ENCODE measurements around the gene ADAD2.

Gene ADAD2

DNA sequence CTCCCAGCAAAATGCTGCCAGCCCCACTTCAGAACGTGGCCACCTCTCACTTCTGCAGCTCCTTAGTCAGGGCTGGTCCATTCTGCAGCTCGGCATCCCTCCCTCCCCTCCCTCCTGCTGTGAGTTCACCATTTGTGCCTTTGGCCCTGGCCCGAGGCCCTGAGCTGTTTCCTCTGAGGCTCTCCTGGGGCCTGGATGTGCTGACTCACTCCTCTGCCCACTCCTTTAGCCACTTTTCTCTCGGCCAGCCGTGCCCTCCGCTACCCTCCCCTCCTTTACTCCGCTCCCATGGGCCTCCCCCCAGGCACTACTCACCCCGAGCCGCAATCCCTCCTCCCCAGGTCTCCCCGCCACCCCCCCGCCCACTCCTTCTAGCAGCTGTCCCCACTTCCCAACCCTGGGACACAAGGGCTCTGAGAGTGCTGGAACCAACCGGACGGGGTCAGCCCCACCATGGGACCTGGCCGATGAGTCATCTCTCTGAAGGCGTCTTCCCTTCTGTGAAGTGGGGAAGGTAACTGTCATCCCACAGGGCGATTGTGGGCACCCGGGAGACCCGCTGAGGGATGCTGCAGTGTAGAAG, 37.4 kb downstream of the ADAD2 start:
- Histone ChIP-seq H3K36me3 (ENCODE audit: insufficient read depth, low read length) (no peaks in the 10 kb centered on the region), H3K4me3 (ENCODE audit: low read length) (no peak overlapping the region), H3K4me1 (ENCODE audit: insufficient read depth, low read length) (peaks cover 11% of the 10 kb centered on the region), H2AFZ (ENCODE audit: low read depth, low read length) (no peak overlapping the region), H3K9me3 (ENCODE audit: low read length) (no peaks in the 10 kb centered on the region), H3K27me3 (ENCODE audit: insufficient read depth, low read length) (no peaks in the 10 kb centered on the region)

DNA sequence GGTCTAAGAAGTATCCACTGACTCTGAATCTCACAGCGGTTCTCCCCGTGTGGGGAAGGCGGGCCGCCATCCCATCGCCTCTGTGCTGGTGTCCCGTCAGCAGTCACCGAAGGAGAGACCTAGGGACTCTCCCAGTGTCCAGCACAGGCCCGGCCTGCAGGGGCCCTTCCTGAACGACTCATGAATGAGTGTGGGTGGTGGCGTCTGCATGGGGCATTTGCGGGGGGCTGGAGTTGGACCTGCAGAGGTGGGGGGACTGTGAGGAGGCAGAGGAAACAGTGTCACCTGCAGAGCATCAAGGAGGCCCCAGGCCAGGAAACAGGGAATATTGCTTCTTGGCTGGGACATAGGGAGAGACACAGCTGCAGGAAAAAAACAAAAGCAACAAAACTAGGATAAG, 38.5 kb downstream of the ADAD2 start:
- H3K9me3 ChIP-seq (ENCODE audit: low read length) = no peaks in the 10 kb centered on the region
- no peak overlapping the region for H3K4me3 ChIP-seq (ENCODE audit: low read length)
- no peaks in the 10 kb centered on the region for H3K36me3 ChIP-seq (ENCODE audit: insufficient read depth, low read length)
- no peak overlapping the region for H2AFZ ChIP-seq (ENCODE audit: low read depth, low read length)
- H3K27me3 ChIP-seq (ENCODE audit: insufficient read depth, low read length) = no peaks in the 10 kb centered on the region
- H3K4me1 ChIP-seq (ENCODE audit: insufficient read depth, low read length) = peaks cover 14% of the 10 kb centered on the region

DNA sequence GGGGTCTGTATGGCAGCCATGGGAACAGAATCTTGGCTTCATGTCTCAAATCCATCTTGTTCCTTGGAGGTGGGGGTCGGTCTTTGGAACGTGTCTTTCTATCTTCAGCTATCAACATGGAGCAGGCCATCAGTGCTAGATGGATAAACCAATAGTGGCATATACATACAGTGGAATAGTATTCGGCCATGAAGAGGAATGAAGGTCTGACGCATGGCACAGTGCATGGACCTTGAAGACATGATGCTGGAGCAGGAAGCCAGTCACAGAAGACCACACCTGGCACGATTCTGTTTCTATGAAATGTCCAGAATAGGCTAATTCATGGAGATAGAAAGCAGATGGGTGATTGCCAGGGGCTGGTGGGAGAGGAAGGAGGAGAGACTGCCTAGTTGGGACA, 41.1 kb downstream of the ADAD2 start:
- H3K9me3 ChIP-seq (ENCODE audit: low read length) = no peaks in the 10 kb centered on the region
- H2AFZ ChIP-seq (ENCODE audit: low read depth, low read length) = no peak overlapping the region
- H3K4me1 ChIP-seq (ENCODE audit: insufficient read depth, low read length) = peaks cover 23% of the 10 kb centered on the region
- H3K27me3 ChIP-seq (ENCODE audit: insufficient read depth, low read length) = peaks cover 2% of the 10 kb centered on the region
- H3K36me3 ChIP-seq (ENCODE audit: insufficient read depth, low read length) = no peaks in the 10 kb centered on the region
- no peak overlapping the region for H3K4me3 ChIP-seq (ENCODE audit: low read length)

DNA sequence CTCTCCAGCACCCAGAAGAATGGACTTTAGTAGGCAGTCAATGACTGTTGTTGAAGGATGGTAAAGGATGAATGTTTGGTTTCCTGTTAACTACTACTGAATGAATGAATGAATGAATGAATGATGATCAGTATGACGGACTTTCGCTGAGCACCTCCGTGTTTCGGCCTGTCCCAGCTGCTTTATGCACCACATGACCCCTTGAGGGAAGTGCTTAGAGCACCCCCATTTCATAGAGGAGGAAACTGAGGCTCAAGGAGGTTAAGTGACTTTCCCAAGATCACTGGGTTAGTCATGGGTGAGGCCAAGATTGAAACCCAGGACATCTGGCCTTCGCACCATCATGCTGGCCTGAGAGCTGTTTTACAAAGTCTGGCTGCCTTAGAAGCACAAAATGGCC, 42.0 kb downstream of the ADAD2 start:
- Histone ChIP-seq H3K36me3 (ENCODE audit: insufficient read depth, low read length) (no peaks in the 10 kb centered on the region), H2AFZ (ENCODE audit: low read depth, low read length) (no peak overlapping the region), H3K27me3 (ENCODE audit: insufficient read depth, low read length) (peaks cover 2% of the 10 kb centered on the region), H3K4me3 (ENCODE audit: low read length) (no peak overlapping the region), H3K4me1 (ENCODE audit: insufficient read depth, low read length) (peaks cover 18% of the 10 kb centered on the region), H3K9me3 (ENCODE audit: low read length) (no peaks in the 10 kb centered on the region)

DNA sequence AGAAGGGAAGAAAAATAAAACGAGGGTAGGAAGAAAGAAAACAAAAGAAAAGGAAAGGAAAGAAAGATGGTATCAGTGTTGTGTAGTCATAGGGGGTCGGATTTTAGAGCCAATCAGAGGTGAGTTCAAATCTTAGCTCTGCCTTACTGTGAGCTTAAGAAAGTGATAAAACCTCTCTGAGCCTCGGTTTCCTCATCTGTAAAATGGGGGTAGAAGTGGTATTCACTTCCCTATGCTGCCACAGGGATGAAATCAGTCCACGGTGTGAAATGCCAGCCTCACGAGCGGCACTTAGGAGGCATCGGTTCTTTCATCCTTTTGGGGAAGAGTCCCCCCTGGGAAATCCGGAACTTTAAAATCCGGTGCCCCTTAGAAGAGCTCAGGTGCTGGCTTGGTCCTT, 42.8 kb downstream of the ADAD2 start:
- H3K9me3 ChIP-seq (ENCODE audit: low read length) = no peaks in the 10 kb centered on the region
- no peak overlapping the region for H3K4me3 ChIP-seq (ENCODE audit: low read length)
- H2AFZ ChIP-seq (ENCODE audit: low read depth, low read length) = no peak overlapping the region
- peaks cover 2% of the 10 kb centered on the region for H3K27me3 ChIP-seq (ENCODE audit: insufficient read depth, low read length)
- peaks cover 12% of the 10 kb centered on the region for H3K4me1 ChIP-seq (ENCODE audit: insufficient read depth, low read length)
- H3K36me3 ChIP-seq (ENCODE audit: insufficient read depth, low read length) = no peaks in the 10 kb centered on the region

DNA sequence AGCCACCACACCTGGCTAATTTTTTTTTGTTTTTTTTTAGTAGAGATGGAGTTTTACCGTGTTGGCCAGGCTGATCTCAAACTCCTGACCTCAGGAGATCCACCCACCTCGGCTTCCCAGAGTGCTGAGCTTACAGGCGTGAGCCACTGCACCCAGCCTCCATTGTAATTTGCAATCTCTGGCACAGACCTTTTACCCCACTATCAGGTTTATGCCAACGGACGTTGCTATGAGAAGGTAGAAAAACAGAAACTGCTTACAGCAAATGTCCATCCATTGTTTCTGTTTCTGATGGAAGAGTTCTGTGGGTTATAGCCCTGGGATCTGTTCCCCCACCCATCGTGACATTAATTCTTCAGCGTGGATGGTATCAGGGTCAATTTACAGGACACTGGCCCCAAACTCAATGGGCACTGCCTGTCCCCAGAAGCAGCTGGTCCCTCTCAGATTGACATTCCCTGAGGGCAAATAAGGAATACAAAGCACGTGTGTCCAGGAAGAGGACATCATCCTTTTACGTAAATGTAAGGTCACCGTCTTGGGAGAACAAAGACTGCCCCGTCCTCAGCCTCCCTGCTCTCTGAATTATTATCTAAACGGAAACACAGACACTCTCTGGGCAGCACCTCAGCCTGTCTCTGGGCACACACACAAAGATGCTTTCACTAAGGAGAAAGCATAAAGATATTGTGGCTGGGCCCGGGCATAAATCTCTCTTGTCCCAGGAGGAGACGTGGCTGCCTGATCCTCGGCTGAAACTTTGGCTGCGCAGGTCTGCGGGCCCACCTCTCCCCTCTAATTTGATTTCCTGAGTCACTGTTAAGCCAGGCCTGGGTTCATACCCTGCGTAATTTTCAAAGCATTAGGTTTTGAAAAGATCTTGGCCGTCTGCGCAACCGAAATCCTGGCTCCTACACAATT, 43.6 kb downstream of the ADAD2 start:
- Histone ChIP-seq H3K27me3 (ENCODE audit: insufficient read depth, low read length) (peaks cover 2% of the 10 kb centered on the region), H3K36me3 (ENCODE audit: insufficient read depth, low read length) (no peaks in the 10 kb centered on the region), H3K4me3 (ENCODE audit: low read length) (no peak overlapping the region), H3K9me3 (ENCODE audit: low read length) (no peaks in the 10 kb centered on the region), H3K4me1 (ENCODE audit: insufficient read depth, low read length) (peaks cover 12% of the 10 kb centered on the region), H2AFZ (ENCODE audit: low read depth, low read length) (peak overlapping the region; percentile 11)

DNA sequence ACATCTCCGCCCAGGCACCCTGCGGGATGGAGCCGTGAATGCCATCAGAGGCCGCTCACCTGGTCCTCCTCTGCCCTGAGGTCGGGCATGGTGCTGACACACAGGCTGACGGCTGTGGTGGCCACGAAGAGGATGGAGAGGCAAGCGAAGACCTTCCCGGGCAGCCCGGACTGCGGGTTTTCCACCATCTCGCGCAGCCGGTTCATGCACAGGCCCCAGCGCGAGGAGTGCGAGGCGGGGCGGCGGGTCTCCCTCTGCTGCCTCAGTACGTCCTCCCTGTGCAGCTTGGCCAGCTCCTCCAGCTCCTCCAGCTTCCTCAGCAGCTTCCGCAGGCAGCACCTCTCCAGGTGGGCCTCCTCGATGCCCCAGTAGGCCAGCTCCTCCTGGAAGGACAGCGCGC, 45.7 kb downstream of the ADAD2 start:
- H3K4me1 ChIP-seq (ENCODE audit: insufficient read depth, low read length) = peaks cover 12% of the 10 kb centered on the region
- no peak overlapping the region for H2AFZ ChIP-seq (ENCODE audit: low read depth, low read length)
- no peaks in the 10 kb centered on the region for H3K9me3 ChIP-seq (ENCODE audit: low read length)
- peaks cover 2% of the 10 kb centered on the region for H3K27me3 ChIP-seq (ENCODE audit: insufficient read depth, low read length)
- H3K36me3 ChIP-seq (ENCODE audit: insufficient read depth, low read length) = no peaks in the 10 kb centered on the region
- H3K4me3 ChIP-seq (ENCODE audit: low read length) = no peak overlapping the region

DNA sequence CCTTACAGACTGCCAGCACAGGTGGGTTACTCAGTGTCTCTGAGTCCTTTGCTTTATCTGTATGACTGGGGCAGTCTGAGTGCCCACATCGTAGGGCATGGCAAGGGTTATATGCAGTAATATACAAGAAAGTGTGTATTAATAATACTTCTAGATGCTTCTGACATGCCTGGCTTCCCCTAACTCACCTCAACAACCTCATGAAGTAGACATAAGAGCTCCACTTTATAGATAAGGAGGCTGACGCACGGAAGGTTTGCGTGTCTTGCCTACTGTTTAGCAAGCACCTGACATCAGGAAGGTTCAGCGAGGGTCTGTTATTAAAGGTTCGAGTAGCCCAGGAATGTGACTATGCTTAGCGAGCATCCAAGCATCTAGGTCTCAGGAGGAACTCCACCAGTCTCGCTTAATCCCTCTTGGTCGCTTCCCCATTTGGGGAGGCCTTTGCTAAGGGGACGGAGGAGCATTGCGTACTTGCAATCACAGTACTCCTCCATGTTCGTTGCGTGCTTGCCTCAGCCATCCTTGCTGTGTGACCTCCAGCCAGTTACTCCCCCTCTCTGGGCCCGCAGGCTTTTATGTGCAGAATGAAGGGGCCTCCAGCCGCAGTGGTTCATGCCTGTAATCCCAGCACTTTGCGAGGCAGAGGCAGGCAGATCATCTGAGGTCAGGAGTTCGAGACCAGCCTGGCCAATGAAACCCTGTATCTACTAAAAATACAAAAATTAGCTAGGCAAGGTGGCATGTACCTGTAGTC, 47.2 kb downstream of the ADAD2 start:
- Histone ChIP-seq H3K36me3 (ENCODE audit: insufficient read depth, low read length) (no peaks in the 10 kb centered on the region), H3K4me1 (ENCODE audit: insufficient read depth, low read length) (peaks cover 12% of the 10 kb centered on the region), H3K4me3 (ENCODE audit: low read length) (no peak overlapping the region), H3K27me3 (ENCODE audit: insufficient read depth, low read length) (peaks cover 2% of the 10 kb centered on the region), H3K9me3 (ENCODE audit: low read length) (no peaks in the 10 kb centered on the region), H2AFZ (ENCODE audit: low read depth, low read length) (no peak overlapping the region)

DNA sequence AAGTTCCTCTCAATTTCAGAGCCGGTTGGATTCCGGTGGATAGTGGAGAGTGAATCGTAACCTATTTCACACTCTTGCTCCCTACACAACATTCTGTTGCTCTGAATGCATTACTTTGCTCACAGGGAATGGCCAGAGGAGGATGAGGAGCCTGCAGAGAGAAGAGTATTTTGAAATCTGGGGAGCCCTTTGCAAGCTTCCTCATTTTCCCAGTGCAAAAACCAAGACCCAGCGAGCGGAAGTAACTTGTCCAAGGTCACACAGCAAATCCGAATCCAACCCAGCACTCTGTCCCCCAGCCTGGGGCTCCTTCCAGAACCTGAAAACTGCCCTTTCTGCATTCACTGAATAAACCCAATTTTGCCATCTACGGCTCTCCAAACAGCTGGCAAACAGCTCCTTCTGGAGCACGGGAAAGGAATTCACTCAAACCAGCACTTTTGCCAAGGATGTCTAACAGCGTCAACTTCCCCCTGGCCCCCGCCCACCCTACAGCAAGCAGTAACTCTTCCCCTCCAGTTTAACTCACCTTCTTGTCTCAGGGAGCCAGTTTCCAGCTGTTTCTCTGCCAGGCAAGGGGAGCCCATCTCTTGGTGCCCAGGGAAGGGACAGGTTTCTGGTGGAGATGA, 48.3 kb downstream of the ADAD2 start:
- peaks cover 2% of the 10 kb centered on the region for H3K27me3 ChIP-seq (ENCODE audit: insufficient read depth, low read length)
- peaks cover 3% of the 10 kb centered on the region for H3K9me3 ChIP-seq (ENCODE audit: low read length)
- peaks cover 11% of the 10 kb centered on the region for H3K4me1 ChIP-seq (ENCODE audit: insufficient read depth, low read length)
- H3K36me3 ChIP-seq (ENCODE audit: insufficient read depth, low read length) = no peaks in the 10 kb centered on the region
- no peak overlapping the region for H2AFZ ChIP-seq (ENCODE audit: low read depth, low read length)
- no peak overlapping the region for H3K4me3 ChIP-seq (ENCODE audit: low read length)

DNA sequence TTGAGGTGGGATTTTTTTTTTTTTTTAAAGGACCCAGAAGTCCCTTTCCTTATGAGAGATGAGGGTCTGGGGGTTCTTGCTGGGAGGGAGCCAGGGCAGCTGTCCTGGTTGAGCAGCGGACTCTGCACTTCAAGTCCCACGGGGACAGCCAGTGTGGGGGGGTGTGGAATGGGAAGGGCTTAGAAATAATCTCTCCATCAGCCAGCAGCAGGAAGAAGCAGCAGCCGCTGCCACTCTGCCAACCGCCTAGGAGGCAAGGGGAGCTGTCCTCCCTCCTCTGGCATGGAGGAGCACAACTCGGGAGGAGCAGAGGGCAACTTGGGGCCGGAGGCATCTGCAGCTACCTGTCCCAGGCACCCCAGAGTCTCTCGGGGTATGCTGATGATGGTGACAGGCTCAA, 49.0 kb downstream of the ADAD2 start, which contains the start of gene KCNG4:
KCNG4 (minus strand) TSS at position 104 of the 400 bp plus-strand sequence. CDS start 2,527 bp downstream, outside the sequence.
- Histone ChIP-seq H3K9me3 (ENCODE audit: low read length) (peaks cover 3% of the 10 kb centered on the region), H2AFZ (ENCODE audit: low read depth, low read length) (no peak within 1 kb of the TSS), H3K36me3 (ENCODE audit: insufficient read depth, low read length) (no peaks in the 10 kb centered on the region), H3K4me1 (ENCODE audit: insufficient read depth, low read length) (peaks cover 4% of the 10 kb centered on the region), H3K4me3 (ENCODE audit: low read length) (no peak within 1 kb of the TSS), H3K27me3 (ENCODE audit: insufficient read depth, low read length) (peaks cover 2% of the 10 kb centered on the region)

DNA sequence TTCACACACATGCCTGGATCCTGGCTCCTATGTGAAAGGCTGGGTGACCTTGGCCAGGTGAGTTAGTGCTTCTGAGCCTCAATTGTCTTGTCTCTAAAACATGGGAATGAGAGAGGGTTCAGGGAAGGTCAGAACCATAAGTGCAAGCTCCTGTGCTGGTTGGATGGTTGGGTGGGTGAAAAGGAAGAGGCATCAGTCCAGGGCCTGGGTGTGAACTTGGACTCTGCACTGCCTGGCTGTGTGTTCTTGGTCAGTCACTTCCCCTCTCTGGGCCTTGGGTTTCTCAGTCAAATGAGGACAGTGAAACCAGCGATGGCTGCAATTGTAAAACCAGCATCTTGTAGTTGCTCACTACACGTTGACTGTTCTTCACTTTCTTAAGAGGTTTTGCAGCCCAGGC, 49.5 kb downstream of the ADAD2 start:
- Histone ChIP-seq H3K4me1 (ENCODE audit: insufficient read depth, low read length) (no peaks in the 10 kb centered on the region), H3K4me3 (ENCODE audit: low read length) (no peak overlapping the region), H3K36me3 (ENCODE audit: insufficient read depth, low read length) (no peaks in the 10 kb centered on the region), H3K9me3 (ENCODE audit: low read length) (peaks cover 3% of the 10 kb centered on the region), H3K27me3 (ENCODE audit: insufficient read depth, low read length) (peaks cover 2% of the 10 kb centered on the region), H2AFZ (ENCODE audit: low read depth, low read length) (no peak overlapping the region)

DNA sequence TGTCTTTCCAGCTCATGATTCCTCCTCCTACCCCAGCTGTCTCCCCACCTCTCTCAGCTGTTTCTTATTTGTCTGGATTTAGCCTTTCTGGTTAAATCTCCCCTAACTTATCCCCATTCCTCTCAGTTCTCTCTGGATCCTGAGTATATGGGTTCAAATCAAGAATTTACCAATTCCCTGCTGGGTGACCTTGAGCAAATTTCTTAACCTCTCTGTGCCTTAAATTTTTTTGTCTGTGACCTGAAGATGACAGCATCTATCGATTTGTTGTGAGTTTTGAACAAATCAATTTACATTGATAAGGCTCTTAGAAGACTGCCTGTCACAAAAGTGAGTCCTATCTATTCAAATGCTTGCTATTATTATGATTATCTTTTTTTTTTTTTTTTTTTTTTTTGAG, 50.8 kb downstream of the ADAD2 start:
- Histone ChIP-seq H3K27me3 (ENCODE audit: insufficient read depth, low read length) (peaks cover 2% of the 10 kb centered on the region), H3K36me3 (ENCODE audit: insufficient read depth, low read length) (no peaks in the 10 kb centered on the region), H3K4me3 (ENCODE audit: low read length) (no peak overlapping the region), H2AFZ (ENCODE audit: low read depth, low read length) (no peak overlapping the region), H3K9me3 (ENCODE audit: low read length) (peaks cover 3% of the 10 kb centered on the region), H3K4me1 (ENCODE audit: insufficient read depth, low read length) (no peaks in the 10 kb centered on the region)

DNA sequence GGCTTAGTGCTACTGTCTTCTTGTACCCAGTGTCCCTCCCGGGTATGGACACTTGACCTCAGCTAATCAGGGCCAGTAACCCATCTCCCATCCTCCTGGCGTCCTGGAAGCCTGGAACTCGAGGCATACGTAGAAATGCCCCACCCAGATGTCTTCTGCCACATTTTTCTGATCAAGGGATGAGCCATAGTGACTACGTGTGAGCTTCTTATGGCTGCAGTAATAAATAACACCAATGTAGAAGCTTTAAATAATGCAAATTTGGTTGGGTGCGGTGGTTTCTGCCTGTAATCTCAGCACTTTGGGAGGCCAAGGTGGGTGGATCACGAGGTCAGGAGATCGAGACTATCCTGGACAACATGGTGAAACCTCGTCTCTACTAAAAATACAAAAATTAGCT, 51.9 kb downstream of the ADAD2 start:
- H2AFZ ChIP-seq (ENCODE audit: low read depth, low read length) = no peak overlapping the region
- H3K27me3 ChIP-seq (ENCODE audit: insufficient read depth, low read length) = no peaks in the 10 kb centered on the region
- H3K4me1 ChIP-seq (ENCODE audit: insufficient read depth, low read length) = no peaks in the 10 kb centered on the region
- peaks cover 3% of the 10 kb centered on the region for H3K9me3 ChIP-seq (ENCODE audit: low read length)
- H3K4me3 ChIP-seq (ENCODE audit: low read length) = no peak overlapping the region
- H3K36me3 ChIP-seq (ENCODE audit: insufficient read depth, low read length) = no peaks in the 10 kb centered on the region

Data from neuron (in vitro differentiated cells).